Measurements from ENCODE around the gene ZIC2.

ZIC2 gene

GRCh38 chr13:99986741-99987140, 5.2 kb downstream of the ZIC2 start:
- H3K4me1 ChIP-seq (ENCODE audit: control insufficient read depth, insufficient read depth, low read length) = peaks cover 13% of the 10 kb centered on the region
- 9 to 11% methylated on average over 8 of the region's 8 CpGs for WGBS, 2 experiments
- peaks cover 38% of the 10 kb centered on the region for H3K27me3 ChIP-seq (ENCODE audit: control insufficient read depth, insufficient read depth, low read length, poor library complexity, severe bottlenecking)
- no peaks in the 10 kb centered on the region for H3K9me3 ChIP-seq (ENCODE audit: control insufficient read depth, low read length)
- H3K4me3 ChIP-seq (ENCODE audit: insufficient read depth, low read depth, low read length) = peak overlapping the region; percentile 99
- H3K27ac ChIP-seq (ENCODE audit: insufficient read depth, low read depth, low read length, poor library complexity, severe bottlenecking) = peak overlapping the region; percentile 64
- peaks cover 44% of the 10 kb centered on the region for H3K36me3 ChIP-seq (ENCODE audit: control insufficient read depth, insufficient read depth, low read length)

GRCh38 chr13:99987154-99988019, 5.8 kb downstream of the ZIC2 start:
- H3K27ac ChIP-seq (ENCODE audit: insufficient read depth, low read depth, low read length, poor library complexity, severe bottlenecking) = peak overlapping the region; percentile 64
- peaks cover 40% of the 10 kb centered on the region for H3K36me3 ChIP-seq (ENCODE audit: control insufficient read depth, insufficient read depth, low read length)
- H3K27me3 ChIP-seq (ENCODE audit: control insufficient read depth, insufficient read depth, low read length, poor library complexity, severe bottlenecking) = peaks cover 44% of the 10 kb centered on the region
- 4 to 7% methylated on average over 19 of the region's 20 CpGs for WGBS, 2 experiments
- no peaks in the 10 kb centered on the region for H3K9me3 ChIP-seq (ENCODE audit: control insufficient read depth, low read length)
- H3K4me1 ChIP-seq (ENCODE audit: control insufficient read depth, insufficient read depth, low read length) = peaks cover 20% of the 10 kb centered on the region
- H3K4me3 ChIP-seq (ENCODE audit: insufficient read depth, low read depth, low read length) = peak overlapping the region; percentile 99

GRCh38 chr13:99988529-99989275, 7.1 kb downstream of the ZIC2 start:
- peaks cover 21% of the 10 kb centered on the region for H3K4me1 ChIP-seq (ENCODE audit: control insufficient read depth, insufficient read depth, low read length)
- no peaks in the 10 kb centered on the region for H3K9me3 ChIP-seq (ENCODE audit: control insufficient read depth, low read length)
- H3K36me3 ChIP-seq (ENCODE audit: control insufficient read depth, insufficient read depth, low read length) = peaks cover 27% of the 10 kb centered on the region
- H3K4me3 ChIP-seq (ENCODE audit: insufficient read depth, low read depth, low read length) = peak overlapping the region; percentile 99
- no peak overlapping the region for H3K27ac ChIP-seq (ENCODE audit: insufficient read depth, low read depth, low read length, poor library complexity, severe bottlenecking)
- 2 to 3% methylated on average over 43 of the region's 43 CpGs for WGBS, 2 experiments
- peaks cover 58% of the 10 kb centered on the region for H3K27me3 ChIP-seq (ENCODE audit: control insufficient read depth, insufficient read depth, low read length, poor library complexity, severe bottlenecking)

- H3K4me3 ChIP-seq (ENCODE audit: insufficient read depth, low read depth, low read length) = peak overlapping the region; percentile 99
- H3K4me1 ChIP-seq (ENCODE audit: control insufficient read depth, insufficient read depth, low read length) = peaks cover 21% of the 10 kb centered on the region
- no peak overlapping the region for H3K27ac ChIP-seq (ENCODE audit: insufficient read depth, low read depth, low read length, poor library complexity, severe bottlenecking)
- H3K36me3 ChIP-seq (ENCODE audit: control insufficient read depth, insufficient read depth, low read length) = peaks cover 21% of the 10 kb centered on the region
- peaks cover 66% of the 10 kb centered on the region for H3K27me3 ChIP-seq (ENCODE audit: control insufficient read depth, insufficient read depth, low read length, poor library complexity, severe bottlenecking)
- H3K9me3 ChIP-seq (ENCODE audit: control insufficient read depth, low read length) = no peaks in the 10 kb centered on the region
- WGBS, 2 experiments = 8 to 15% methylated on average over 42 of the region's 42 CpGs
These were observed 7.9 kb downstream of the ZIC2 start for GRCh38 chr13:99989276-99990125.

- H3K27me3 ChIP-seq (ENCODE audit: control insufficient read depth, insufficient read depth, low read length, poor library complexity, severe bottlenecking) = peaks cover 74% of the 10 kb centered on the region
- H3K4me3 ChIP-seq (ENCODE audit: insufficient read depth, low read depth, low read length) = peak overlapping the region; percentile 99
- H3K4me1 ChIP-seq (ENCODE audit: control insufficient read depth, insufficient read depth, low read length) = peaks cover 21% of the 10 kb centered on the region
- WGBS, 2 experiments = 16 to 24% methylated on average over 42 of the region's 42 CpGs
- no peak overlapping the region for H3K27ac ChIP-seq (ENCODE audit: insufficient read depth, low read depth, low read length, poor library complexity, severe bottlenecking)
- H3K9me3 ChIP-seq (ENCODE audit: control insufficient read depth, low read length) = no peaks in the 10 kb centered on the region
- H3K36me3 ChIP-seq (ENCODE audit: control insufficient read depth, insufficient read depth, low read length) = peaks cover 13% of the 10 kb centered on the region
These were observed 8.8 kb downstream of the ZIC2 start for GRCh38 chr13:99990126-99990977.

- Histone ChIP-seq H3K27me3 (ENCODE audit: control insufficient read depth, insufficient read depth, low read length, poor library complexity, severe bottlenecking) (peaks cover 83% of the 10 kb centered on the region), H3K4me1 (ENCODE audit: control insufficient read depth, insufficient read depth, low read length) (peaks cover 25% of the 10 kb centered on the region), H3K36me3 (ENCODE audit: control insufficient read depth, insufficient read depth, low read length) (peaks cover 13% of the 10 kb centered on the region), H3K9me3 (ENCODE audit: control insufficient read depth, low read length) (no peaks in the 10 kb centered on the region), H3K4me3 (ENCODE audit: insufficient read depth, low read depth, low read length) (peak overlapping the region; percentile 10), H3K27ac (ENCODE audit: insufficient read depth, low read depth, low read length, poor library complexity, severe bottlenecking) (no peak overlapping the region)
- WGBS, 2 experiments = 7 to 12% methylated on average over 35 of the region's 35 CpGs
These were observed 9.6 kb downstream of the ZIC2 start for GRCh38 chr13:99991013-99991827.

GRCh38 chr13:99991828-99992775, 10.5 kb downstream of the ZIC2 start:
- peaks cover 8% of the 10 kb centered on the region for H3K36me3 ChIP-seq (ENCODE audit: control insufficient read depth, insufficient read depth, low read length)
- peak overlapping the region; percentile 10 for H3K4me3 ChIP-seq (ENCODE audit: insufficient read depth, low read depth, low read length)
- no peak overlapping the region for H3K27ac ChIP-seq (ENCODE audit: insufficient read depth, low read depth, low read length, poor library complexity, severe bottlenecking)
- peaks cover 92% of the 10 kb centered on the region for H3K27me3 ChIP-seq (ENCODE audit: control insufficient read depth, insufficient read depth, low read length, poor library complexity, severe bottlenecking)
- no peaks in the 10 kb centered on the region for H3K9me3 ChIP-seq (ENCODE audit: control insufficient read depth, low read length)
- 6 to 8% methylated on average over 35 to 36 of the region's 36 CpGs for WGBS, 2 experiments
- H3K4me1 ChIP-seq (ENCODE audit: control insufficient read depth, insufficient read depth, low read length) = peaks cover 34% of the 10 kb centered on the region

- Histone ChIP-seq H3K4me1 (ENCODE audit: control insufficient read depth, insufficient read depth, low read length) (peaks cover 38% of the 10 kb centered on the region), H3K27me3 (ENCODE audit: control insufficient read depth, insufficient read depth, low read length, poor library complexity, severe bottlenecking) (peaks cover 99% of the 10 kb centered on the region)
- 10 to 22% methylated on average over 3 of the region's 3 CpGs for WGBS, 2 experiments
These were observed 11.4 kb downstream of the ZIC2 start for GRCh38 chr13:99992949-99993351.

More at GRCh38 chr13:99992949-99993351, 11.4 kb downstream of the ZIC2 start:
- Histone ChIP-seq H3K27ac (ENCODE audit: insufficient read depth, low read depth, low read length, poor library complexity, severe bottlenecking) (no peak overlapping the region), H3K9me3 (ENCODE audit: control insufficient read depth, low read length) (no peaks in the 10 kb centered on the region), H3K4me3 (ENCODE audit: insufficient read depth, low read depth, low read length) (no peak overlapping the region), H3K36me3 (ENCODE audit: control insufficient read depth, insufficient read depth, low read length) (no peaks in the 10 kb centered on the region)
